IMR-90 (cell line): ENCODE data around the gene GSK3B. TPM values are rescaled to one million over a fixed set of nuclear protein-coding genes. Genes with fewer than 3 reads are reported as not detected.

Experiments
- ATAC-seq: fragments of 200-7000 bp; cut with Tn5 transposase; 2 replicates; pipeline ENCODE4 v1.9.1; 2020; ENCODE audit warnings: low read depth, mild to moderate bottlenecking, moderate library complexity
- Bru-seq: library from RNA; stranded (reverse); fragments of 400-500 nt; gene quantifications from one replicate; lab custom pipeline; 2021; lab: Mats Ljungman, UMichigan
- BruChase-seq, 2 experiments: library from RNA; stranded (reverse); fragments of 400-500 nt; gene quantifications; one replicate each; lab custom pipeline; 2021; lab: Mats Ljungman, UMichigan
- BruUV-seq: library from RNA; stranded (reverse); fragments of 400-500 nt; replicated peaks from 2 replicates; lab custom pipeline; 2021; lab: Mats Ljungman, UMichigan
- CTCF ChIA-PET: fragments of 300-600 bp; formaldehyde crosslinking; extraction: SDS; loops from one replicate; lab custom pipeline; 2021; ENCODE audit warnings: antibody characterized with exemption; lab: Yijun Ruan, JAX
- POLR2A ChIA-PET: fragments of 300-600 bp; sonication (Branson Sonifier 250); formaldehyde crosslinking; loops from one replicate; lab custom pipeline; 2022; ENCODE audit warnings: antibody characterized with exemption; ENCODE audit not compliant: unreplicated experiment; lab: Charles Lee
- DNase-seq: peaks from one replicate; pipeline ENCODE4 v3.0.0; 2013
- H2AFZ ChIP-seq: replicated peaks from 2 replicates; pipeline ENCODE3; 2013; ENCODE audit warnings: low read length, mild to moderate bottlenecking; ENCODE audit not compliant: poor library complexity
- H2AK5ac ChIP-seq: 2 replicates; pipeline ENCODE4 v1.6.1; 2013; ENCODE audit warnings: low read depth, low read length, inconsistent platforms
- H2AK9ac ChIP-seq: replicated peaks from 2 replicates; pipeline ENCODE3; 2013; ENCODE audit warnings: mild to moderate bottlenecking, low read depth, low read length, moderate library complexity; ENCODE audit not compliant: poor library complexity
- H2BK120ac ChIP-seq: 2 replicates; pipeline ENCODE4 v1.6.1; 2013; ENCODE audit warnings: low read depth, low read length, inconsistent platforms
- H2BK15ac ChIP-seq: 3 replicates; pipeline ENCODE4 v1.6.1; 2013; ENCODE audit warnings: low read depth, low read length, inconsistent platforms
- H2BK20ac ChIP-seq: 2 replicates; pipeline ENCODE4 v1.6.1; 2013; ENCODE audit warnings: low read depth, mild to moderate bottlenecking, inconsistent platforms, low read length, moderate library complexity
- H2BK5ac ChIP-seq: 2 replicates; pipeline ENCODE4 v1.6.1; 2013; ENCODE audit warnings: mild to moderate bottlenecking, low read depth, low read length, inconsistent platforms; ENCODE audit not compliant: poor library complexity, severe bottlenecking
- H3K14ac ChIP-seq: replicated peaks from 2 replicates; pipeline ENCODE4 v1.6.1; 2013; ENCODE audit warnings: low read depth, low read length, inconsistent platforms
- H3K18ac ChIP-seq: 2 replicates; pipeline ENCODE4 v1.6.1; 2013; ENCODE audit warnings: low read depth, low read length, control low read depth
- H3K23ac ChIP-seq: 2 replicates; pipeline ENCODE4 v1.6.1; 2013; ENCODE audit warnings: low read depth, low read length, inconsistent platforms
- H3K27ac ChIP-seq: 2 replicates; pipeline ENCODE4 v1.5.1; 2013; ENCODE audit warnings: mild to moderate bottlenecking, control low read depth, low read length; ENCODE audit not compliant: insufficient read depth
- H3K27me3 ChIP-seq: 2 replicates; pipeline ENCODE4 v1.6.1; 2013; ENCODE audit warnings: low read length; ENCODE audit not compliant: control insufficient read depth, insufficient read depth
- H3K36me3 ChIP-seq: 2 replicates; pipeline ENCODE4 v1.6.1; 2013; ENCODE audit warnings: low read length, mixed read lengths; ENCODE audit not compliant: control insufficient read depth, insufficient read depth
- H3K4ac ChIP-seq: 2 replicates; pipeline ENCODE4 v1.6.1; 2013; ENCODE audit warnings: low read depth, low read length, inconsistent platforms
- H3K4me1 ChIP-seq: 2 replicates; pipeline ENCODE4 v1.6.1; 2013; ENCODE audit warnings: low read length, mixed read lengths; ENCODE audit not compliant: control insufficient read depth, insufficient read depth
- H3K4me2 ChIP-seq: 2 replicates; pipeline ENCODE4 v1.6.1; 2013; ENCODE audit warnings: low read depth, mild to moderate bottlenecking, control low read depth, low read length, moderate library complexity
- H3K4me3 ChIP-seq: 2 replicates; pipeline ENCODE4 v1.5.1; 2013; ENCODE audit warnings: low read depth, mild to moderate bottlenecking, control low read depth, low read length, moderate library complexity; ENCODE audit not compliant: insufficient read depth
- H3K56ac ChIP-seq: 2 replicates; pipeline ENCODE4 v1.6.1; 2013; ENCODE audit warnings: low read length, inconsistent platforms; ENCODE audit not compliant: insufficient read depth; ENCODE audit errors: extremely low read depth
- H3K79me1 ChIP-seq, 2 experiments: 2 replicates each; pipeline ENCODE4 v1.6.1; 2013; ENCODE audit warnings: low read length in 2 of 2, inconsistent platforms in 1 of 2, low read depth in 1 of 2
- H3K9ac ChIP-seq: 2 replicates; pipeline ENCODE4 v1.6.1; 2013; ENCODE audit warnings: low read depth, low read length, control low read depth
- H3K9me1 ChIP-seq: 2 replicates; pipeline ENCODE4 v1.6.1; 2013; ENCODE audit warnings: low read length, inconsistent platforms; ENCODE audit not compliant: insufficient read depth
- H3K9me3 ChIP-seq: 2 replicates; pipeline ENCODE4 v1.6.1; 2013; ENCODE audit warnings: low read length; ENCODE audit not compliant: control insufficient read depth, insufficient read depth
- H4K20me1 ChIP-seq: 2 replicates; pipeline ENCODE4 v1.6.1; 2013; ENCODE audit warnings: low read length, inconsistent platforms; ENCODE audit not compliant: insufficient read depth
- H4K5ac ChIP-seq: 2 replicates; pipeline ENCODE4 v1.6.1; 2013; ENCODE audit warnings: mild to moderate bottlenecking, low read depth, low read length, control low read depth
- H4K8ac ChIP-seq, 2 experiments: 2 replicates each; pipeline ENCODE4 v1.6.1; 2013; ENCODE audit warnings: low read depth in 2 of 2, low read length in 2 of 2, control low read depth in 1 of 2, inconsistent platforms in 1 of 2
- H4K91ac ChIP-seq: 2 replicates; pipeline ENCODE4 v1.6.1; 2013; ENCODE audit warnings: low read depth, low read length, inconsistent platforms; ENCODE audit not compliant: insufficient read depth
- BHLHE40 ChIP-seq: fragments of 150-350 bp; IDR thresholded peaks from 2 replicates; pipeline ENCODE4 v1.6.1; 2016; ENCODE audit warnings: mild to moderate bottlenecking, low read depth, low read length
- CEBPB ChIP-seq: IDR thresholded peaks from 2 replicates; pipeline ENCODE4 v1.6.1; 2012; ENCODE audit warnings: low read depth, low read length, improper control_type of control experiment
- CTCF ChIP-seq: conservative IDR thresholded peaks from 2 replicates; pipeline ENCODE4 v1.5.1; 2012; ENCODE audit warnings: mild to moderate bottlenecking, low read depth, low read length, improper control_type of control experiment
- MAZ ChIP-seq: IDR thresholded peaks from 2 replicates; pipeline ENCODE4 v1.6.1; 2012; ENCODE audit warnings: low read depth, mild to moderate bottlenecking, low read length, improper control_type of control experiment, moderate library complexity, borderline replicate concordance
- POLR2A ChIP-seq: IDR thresholded peaks from 2 replicates; pipeline ENCODE4 v1.6.1; 2012; ENCODE audit warnings: mild to moderate bottlenecking, low read depth, low read length
- RAD21 ChIP-seq: IDR thresholded peaks from 2 replicates; pipeline ENCODE4 v1.6.1; 2012; ENCODE audit warnings: low read length, improper control_type of control experiment
- WGBS, 2 experiments: methylation state at CpG; one replicate each; pipeline versions ENCODE4 v1.1.5 to v1.1.7; 2013; ENCODE audit warnings: missing lambda C conversion rate in 2 of 2; ENCODE audit not compliant: insufficient read length in 1 of 2; ENCODE audit errors: extremely low coverage in 2 of 2; 5-methylcytosine and 5-hydroxymethylcytosine counted together
- dilution Hi-C: fragments of 300-500 bp; cut with HindIII; formaldehyde crosslinking; loops from one replicate; pipeline ENCODE4 v1.14.3; 2018; ENCODE audit warnings: low sequenced_read_pairs; ENCODE audit not compliant: unreplicated experiment
- in situ Hi-C: fragments of 300-500 bp; cut with MboI; formaldehyde crosslinking; loops from 3 replicates; pipeline ENCODE4 v1.14.3; 2019; ENCODE audit warnings: low sequenced_read_pairs, inconsistent platforms, mixed read lengths
- intact Hi-C: fragments of 100-400 bp; cut with micrococcal nuclease; formaldehyde crosslinking; loops from 2 replicates; pipeline ENCODE4 v1.10.0; 2022
- long read RNA-seq: library from polyadenylated mRNA; unstranded; transcript quantifications from one replicate; pipeline ENCODE4 v2.0.0, GENCODE V29; 2021; ENCODE audit not compliant: unreplicated experiment
- polyA plus RNA-seq, 3 experiments: library from polyadenylated mRNA; depleted of rRNA; stranded (reverse); fragments of >200 nt; gene quantifications; 2 replicates each; pipeline ENCODE4 v1.2.3, GENCODE V29; 2012; ENCODE audit warnings: low replicate concordance in 1 of 3
- total RNA-seq: library from RNA; depleted of rRNA; stranded (reverse); fragments of >200 nt; gene quantifications from 2 replicates; pipeline ENCODE4 v1.2.3, GENCODE V29; 2012; rRNA removed

GSK3B gene
- total RNA-seq, result 33.2 and 39.7 TPM in 2 replicates
- 19.2 and 21.4 TPM in 2 replicates for polyA plus RNA-seq (2012; rRNA removed)
- polyA plus RNA-seq (2012; cell fraction: cytosol; rRNA removed), result 5.4 and 7.8 TPM in 2 replicates
- polyA plus RNA-seq (2012; cell fraction: nucleus; rRNA removed; ENCODE audit: low replicate concordance), result 2.7 and 13.0 TPM in 2 replicates
- Bru-seq, nascent RNA, result percentile 95 among the genes with signal in this experiment
- percentile 85 among the genes with signal in this experiment for BruChase-seq, experiment 1, labeled RNA remaining after a 6-hour chase
- percentile 88 among the genes with signal in this experiment for BruChase-seq, experiment 2, labeled RNA remaining after a 2-hour chase
- long read RNA-seq, full-length matches to known transcripts, result 15 of 24 reads
- long read RNA-seq, partial matches to known transcripts, result 4 of 24 reads
- long read RNA-seq, other reads (novel, unspliced or antisense), result 5 of 24 reads

GRCh38 chr3:120093911-120094775, at the start of gene GSK3B:
Gene GSK3B (minus strand): TSS chr3:120094447. CDS start chr3:120093434, 1,013 bp downstream.
- Histone ChIP-seq H3K9ac (peak within 1 kb of the TSS; percentile 92), H3K14ac (peak within 1 kb of the TSS; percentile 89), H4K91ac (peak within 1 kb of the TSS; percentile 83), H3K27me3 (no peaks in the 10 kb centered on the region), H4K20me1 (peaks cover 39% of the 10 kb centered on the region), H2BK120ac (peak within 1 kb of the TSS; percentile 70), H2AFZ (peak within 1 kb of the TSS; percentile 96), H2BK20ac (peak within 1 kb of the TSS; percentile 71), H3K4ac (peak within 1 kb of the TSS; percentile 94), H2AK5ac (peak within 1 kb of the TSS; percentile 60; the same call in 1 of the 2 replicates), H3K9me3 (no peaks in the 10 kb centered on the region), H3K4me3 (peak within 1 kb of the TSS; percentile 79), H2AK9ac (peak within 1 kb of the TSS; percentile 99), H3K18ac (peak within 1 kb of the TSS; percentile 70), H3K56ac (peak within 1 kb of the TSS; percentile 93), H2BK15ac (peak within 1 kb of the TSS; percentile 16; the same call in 1 of the 3 replicates), H4K5ac (peak within 1 kb of the TSS; percentile 78), H3K4me2 (peak within 1 kb of the TSS; percentile 89), H2BK5ac (peak within 1 kb of the TSS; percentile 90), H3K4me1 (peaks cover 5% of the 10 kb centered on the region), H4K8ac (peak within 1 kb of the TSS; percentile 83 to 94), H3K79me1 (peaks cover 5 to 26% of the 10 kb centered on the region in 2 experiments), H3K36me3 (no peaks in the 10 kb centered on the region), H3K9me1 (no peaks in the 10 kb centered on the region), H3K23ac (peak within 1 kb of the TSS; percentile 66; the same call in 1 of the 2 replicates), H3K27ac (peak within 1 kb of the TSS; percentile 95)
- CTCF ChIA-PET, result interaction anchor here (0.7 kb wide), 1 partner anchor 84 kb away, joined by 3 read pairs; no protein-coding TSS in a partner anchor
- no peak for TF ChIP-seq CTCF
- TF ChIP-seq CEBPB, result 0 out of 2 replicates have a peak, but pooled peaks have one; percentile 10
- TF ChIP-seq POLR2A, result peak; percentile 73; the same call in 1 of the 2 replicates
- TF ChIP-seq MAZ, result peak; percentile 89
- TF ChIP-seq RAD21, result peak; percentile 15; the same call in 1 of the 2 replicates
- TF ChIP-seq BHLHE40, result no peak
- WGBS, 2 experiments, result 0% methylated on average over 57 of the region's 94 CpGs; no CpG with 5 or more reads in 1 of the 2 experiments
- dilution Hi-C loops (no loop called here), intact Hi-C loops (loop anchor here (1.0 to 10.0 kb wide), 6 partner anchors 83 to 463 kb away; no protein-coding TSS in a partner anchor), in situ Hi-C loops (no loop called here)
- ATAC-seq (peak; percentile 72), DNase-seq (no peak)
- BruUV-seq, result TSS peak; percentile 64
- POLR2A ChIA-PET, result interaction anchor here (0.6 to 1.5 kb wide), 6 partner anchors 9 to 147 kb away, joined by 3 to 5 read pairs (median 4); no protein-coding TSS in a partner anchor
